ENCODE measurements around the gene RGS12. TPM values are rescaled to one million over a fixed set of nuclear protein-coding genes. Genes with fewer than 3 reads are reported as not detected.

The RGS12 gene
- polyA plus RNA-seq, 1 donor = 36.4 TPM

GRCh38 chr4:3256230-3257102 lies 36.4 kb upstream of the RGS12 start:
- H3K9me3 ChIP-seq (ENCODE audit: control insufficient read depth, low read depth, low read length) = peaks cover 2% of the 10 kb centered on the region
- no CpG with 5 or more reads among the region's 21 CpGs for WGBS (ENCODE audit: insufficient coverage, low lambda C conversion rate)
- DNase-seq = no peak

GRCh38 chr4:3257103-3257555 lies 35.7 kb upstream of the RGS12 start:
- DNase-seq = no peak
- no CpG with 5 or more reads among the region's 9 CpGs for WGBS (ENCODE audit: insufficient coverage, low lambda C conversion rate)

More at GRCh38 chr4:3256230-3257102, 36.4 kb upstream of the RGS12 start:
- Histone ChIP-seq H3K4me1 (ENCODE audit: control insufficient read depth, insufficient read depth, low read length) (no peaks in the 10 kb centered on the region), H3K27me3 (ENCODE audit: control insufficient read depth, insufficient read depth, low read length) (no peaks in the 10 kb centered on the region), H3K27ac (ENCODE audit: low read length) (no peak overlapping the region), H3K36me3 (ENCODE audit: control insufficient read depth, insufficient read depth, low read length) (peaks cover 2% of the 10 kb centered on the region), H3K4me3 (ENCODE audit: low read length) (no peak overlapping the region)

GRCh38 chr4:3257556-3258482 lies 35.0 kb upstream of the RGS12 start:
- no CpG with 5 or more reads among the region's 29 CpGs for WGBS (ENCODE audit: insufficient coverage, low lambda C conversion rate)
- Histone ChIP-seq H3K4me3 (ENCODE audit: low read length) (no peak overlapping the region), H3K27ac (ENCODE audit: low read length) (no peak overlapping the region), H3K4me1 (ENCODE audit: control insufficient read depth, insufficient read depth, low read length) (no peaks in the 10 kb centered on the region), H3K9me3 (ENCODE audit: control insufficient read depth, low read depth, low read length) (peaks cover 2% of the 10 kb centered on the region), H3K36me3 (ENCODE audit: control insufficient read depth, insufficient read depth, low read length) (peaks cover 2% of the 10 kb centered on the region), H3K27me3 (ENCODE audit: control insufficient read depth, insufficient read depth, low read length) (no peaks in the 10 kb centered on the region)
- no peak for DNase-seq

More at GRCh38 chr4:3257103-3257555, 35.7 kb upstream of the RGS12 start:
- H3K4me3 ChIP-seq (ENCODE audit: low read length) = no peak overlapping the region
- no peaks in the 10 kb centered on the region for H3K27me3 ChIP-seq (ENCODE audit: control insufficient read depth, insufficient read depth, low read length)
- peaks cover 2% of the 10 kb centered on the region for H3K36me3 ChIP-seq (ENCODE audit: control insufficient read depth, insufficient read depth, low read length)
- peaks cover 2% of the 10 kb centered on the region for H3K9me3 ChIP-seq (ENCODE audit: control insufficient read depth, low read depth, low read length)
- H3K27ac ChIP-seq (ENCODE audit: low read length) = no peak overlapping the region
- no peaks in the 10 kb centered on the region for H3K4me1 ChIP-seq (ENCODE audit: control insufficient read depth, insufficient read depth, low read length)

GRCh38 chr4:3261411-3262207 lies 31.2 kb upstream of the RGS12 start:
- no peaks in the 10 kb centered on the region for H3K27me3 ChIP-seq (ENCODE audit: control insufficient read depth, insufficient read depth, low read length)
- H3K4me1 ChIP-seq (ENCODE audit: control insufficient read depth, insufficient read depth, low read length) = no peaks in the 10 kb centered on the region
- no peaks in the 10 kb centered on the region for H3K36me3 ChIP-seq (ENCODE audit: control insufficient read depth, insufficient read depth, low read length)
- 90% methylated on average over 2 of the region's 35 CpGs for WGBS (ENCODE audit: insufficient coverage, low lambda C conversion rate)
- H3K9me3 ChIP-seq (ENCODE audit: control insufficient read depth, low read depth, low read length) = no peaks in the 10 kb centered on the region
- no peak overlapping the region for H3K27ac ChIP-seq (ENCODE audit: low read length)
- no peak for DNase-seq
- no peak overlapping the region for H3K4me3 ChIP-seq (ENCODE audit: low read length)

- H3K27ac ChIP-seq (ENCODE audit: low read length) = no peak overlapping the region
- no peak overlapping the region for H3K4me3 ChIP-seq (ENCODE audit: low read length)
- no peaks in the 10 kb centered on the region for H3K27me3 ChIP-seq (ENCODE audit: control insufficient read depth, insufficient read depth, low read length)
- H3K36me3 ChIP-seq (ENCODE audit: control insufficient read depth, insufficient read depth, low read length) = no peaks in the 10 kb centered on the region
- no peak for DNase-seq
- H3K9me3 ChIP-seq (ENCODE audit: control insufficient read depth, low read depth, low read length) = no peaks in the 10 kb centered on the region
- no CpG with 5 or more reads among the region's 23 CpGs for WGBS (ENCODE audit: insufficient coverage, low lambda C conversion rate)
- H3K4me1 ChIP-seq (ENCODE audit: control insufficient read depth, insufficient read depth, low read length) = no peaks in the 10 kb centered on the region
Observed at GRCh38 chr4:3262208-3263052, 30.4 kb upstream of the RGS12 start.

- Histone ChIP-seq H3K4me3 (ENCODE audit: low read length) (no peak overlapping the region), H3K27ac (ENCODE audit: low read length) (no peak overlapping the region), H3K36me3 (ENCODE audit: control insufficient read depth, insufficient read depth, low read length) (no peaks in the 10 kb centered on the region), H3K9me3 (ENCODE audit: control insufficient read depth, low read depth, low read length) (no peaks in the 10 kb centered on the region), H3K4me1 (ENCODE audit: control insufficient read depth, insufficient read depth, low read length) (no peaks in the 10 kb centered on the region), H3K27me3 (ENCODE audit: control insufficient read depth, insufficient read depth, low read length) (no peaks in the 10 kb centered on the region)
- WGBS (ENCODE audit: insufficient coverage, low lambda C conversion rate) = 60% methylated on average over 1 of the region's 28 CpGs
- DNase-seq = no peak
Observed at GRCh38 chr4:3263053-3263875, 29.6 kb upstream of the RGS12 start.

GRCh38 chr4:3263876-3264193 lies 29.0 kb upstream of the RGS12 start:
- no peaks in the 10 kb centered on the region for H3K36me3 ChIP-seq (ENCODE audit: control insufficient read depth, insufficient read depth, low read length)
- no peaks in the 10 kb centered on the region for H3K9me3 ChIP-seq (ENCODE audit: control insufficient read depth, low read depth, low read length)
- DNase-seq = no peak
- no peaks in the 10 kb centered on the region for H3K4me1 ChIP-seq (ENCODE audit: control insufficient read depth, insufficient read depth, low read length)
- no peak overlapping the region for H3K4me3 ChIP-seq (ENCODE audit: low read length)
- WGBS (ENCODE audit: insufficient coverage, low lambda C conversion rate) = 80% methylated on average over 1 of the region's 6 CpGs
- H3K27ac ChIP-seq (ENCODE audit: low read length) = no peak overlapping the region
- H3K27me3 ChIP-seq (ENCODE audit: control insufficient read depth, insufficient read depth, low read length) = no peaks in the 10 kb centered on the region

- Histone ChIP-seq H3K4me1 (ENCODE audit: control insufficient read depth, insufficient read depth, low read length) (no peaks in the 10 kb centered on the region), H3K9me3 (ENCODE audit: control insufficient read depth, low read depth, low read length) (peaks cover 4% of the 10 kb centered on the region), H3K27me3 (ENCODE audit: control insufficient read depth, insufficient read depth, low read length) (no peaks in the 10 kb centered on the region), H3K27ac (ENCODE audit: low read length) (no peak overlapping the region), H3K36me3 (ENCODE audit: control insufficient read depth, insufficient read depth, low read length) (no peaks in the 10 kb centered on the region), H3K4me3 (ENCODE audit: low read length) (no peak overlapping the region)
- WGBS (ENCODE audit: insufficient coverage, low lambda C conversion rate) = no CpG with 5 or more reads among the region's 17 CpGs
- no peak for DNase-seq
Observed at GRCh38 chr4:3266076-3266475, 26.7 kb upstream of the RGS12 start.
